Activated B cell treated with CpG ODN at 0.5 μM for 24 hours (primary cell): ENCODE results near the gene OR5B2. TPM values are rescaled to one million over a fixed set of nuclear protein-coding genes. Genes with fewer than 3 reads are reported as not detected.
"Not testable (repeated sequence)": the region's sequence is repeated elsewhere in the genome, so short reads cannot be mapped to it uniquely, and the experiment has no call there.

Source experiments
- ATAC-seq: fragments of 200-7000 bp; cut with Tn5 transposase; one replicate; pipeline ENCODE4 v1.10.0; 2021; ENCODE audit warnings: low read depth, mild to moderate bottlenecking, moderate library complexity
- CTCF ChIA-PET: fragments of 350-600 bp; sonication (Branson Sonifier 250); formaldehyde crosslinking; loops from one replicate; lab custom pipeline; 2021; ENCODE audit warnings: antibody characterized with exemption; lab: Charles Lee
- POLR2A ChIA-PET: fragments of 350-600 bp; sonication (Branson Sonifier 250); formaldehyde crosslinking; loops from one replicate; lab custom pipeline; 2021; ENCODE audit warnings: antibody characterized with exemption; lab: Charles Lee
- DNase-seq: peaks from one replicate; pipeline ENCODE4 v3.0.0; 2022
- H3K27ac Mint-ChIP-seq: one replicate; pipeline ENCODE4 v1.8.0; 2020; ENCODE audit warnings: mixed read lengths
- H3K27me3 Mint-ChIP-seq: one replicate; pipeline ENCODE4 v1.8.0; 2021; ENCODE audit warnings: mixed read lengths
- H3K36me3 Mint-ChIP-seq: one replicate; pipeline ENCODE4 v1.8.0; 2021; ENCODE audit warnings: low read depth, mixed read lengths
- H3K4me1 Mint-ChIP-seq: one replicate; pipeline ENCODE4 v1.8.0; 2021; ENCODE audit warnings: mixed read lengths
- H3K4me3 Mint-ChIP-seq: one replicate; pipeline ENCODE4 v1.8.0; 2020; ENCODE audit warnings: mild to moderate bottlenecking, mixed read lengths
- H3K9me3 Mint-ChIP-seq: one replicate; pipeline ENCODE4 v1.8.0; 2020; ENCODE audit warnings: mixed read lengths
- CTCF ChIP-seq: fragments of 200-600 bp; IDR thresholded peaks from one replicate; pipeline ENCODE4 v1.8.0; 2022; ENCODE audit warnings: antibody characterized with exemption, mild to moderate bottlenecking
- intact Hi-C: fragments of 100-400 bp; cut with micrococcal nuclease; formaldehyde crosslinking; loops from one replicate; pipeline ENCODE4 v1.15.1; 2024
- total RNA-seq: library from RNA; stranded (reverse); gene quantifications from 2 replicates; pipeline ENCODE4 v1.2.3, GENCODE V29; 2022

The OR5B2 gene
- total RNA-seq, 1 donor from 2014 or later: not detected

GRCh38 chr11:58433638-58434203 is 5.8 kb upstream of the OR5B2 start:
- no peak for DNase-seq
- POLR2A ChIA-PET: no interaction called here
- no peak for TF ChIP-seq CTCF
- Mint-ChIP-seq H3K4me1 (no peaks in the 10 kb centered on the region), H3K27me3 (peaks cover 11% of the 10 kb centered on the region), H3K4me3 (no peak overlapping the region), H3K9me3 (peaks cover 13% of the 10 kb centered on the region), H3K27ac (no peak overlapping the region), H3K36me3 (no peaks in the 10 kb centered on the region)
- intact Hi-C loops: no loop called here
- CTCF ChIA-PET: no interaction called here
- ATAC-seq: no peak

GRCh38 chr11:58429273-58429672 is 1.4 kb upstream of the OR5B2 start:
- peaks cover 8% of the 10 kb centered on the region for H3K9me3 Mint-ChIP-seq
- intact Hi-C loops: no loop called here
- no peak overlapping the region for H3K4me3 Mint-ChIP-seq
- ATAC-seq (no peak), DNase-seq (no peak)
- CTCF ChIA-PET: no interaction called here
- POLR2A ChIA-PET: no interaction called here
- H3K36me3 Mint-ChIP-seq: no peaks in the 10 kb centered on the region
- no peak overlapping the region for H3K27ac Mint-ChIP-seq
- no peak for TF ChIP-seq CTCF
- no peaks in the 10 kb centered on the region for H3K4me1 Mint-ChIP-seq
- peaks cover 11% of the 10 kb centered on the region for H3K27me3 Mint-ChIP-seq

- ChIA-PET CTCF (no interaction called here), POLR2A (no interaction called here)
- intact Hi-C loops: no loop called here
- Mint-ChIP-seq H3K27me3 (peaks cover 11% of the 10 kb centered on the region), H3K4me3 (no peak within 1 kb of the TSS), H3K4me1 (no peaks in the 10 kb centered on the region), H3K36me3 (peaks cover under 1% of the 10 kb centered on the region), H3K27ac (no peak within 1 kb of the TSS), H3K9me3 (peaks cover 23% of the 10 kb centered on the region)
- ATAC-seq: no peak
- no peak for TF ChIP-seq CTCF
- DNase-seq: no peak
These were observed 21.1 kb downstream of the OR5B2 start, which contains the start of gene OR5B3 for GRCh38 chr11:58406774-58407173. OR5B3 (minus strand) TSS chr11:58406874; CDS start chr11:58403409, 3,465 bp downstream.

GRCh38 chr11:58399622-58400021 is 28.3 kb downstream of the OR5B2 start:
- POLR2A ChIA-PET, H3K36me3 Mint-ChIP-seq, H3K4me3 Mint-ChIP-seq, intact Hi-C loops, H3K27ac Mint-ChIP-seq, CTCF ChIA-PET, DNase-seq, H3K4me1 Mint-ChIP-seq, H3K9me3 Mint-ChIP-seq, ATAC-seq: not testable (repeated sequence)
- peaks cover 13% of the 10 kb centered on the region for H3K27me3 Mint-ChIP-seq

- Mint-ChIP-seq H3K36me3 (no peaks in the 10 kb centered on the region), H3K27ac (no peak overlapping the region), H3K4me3 (no peak overlapping the region), H3K9me3 (peaks cover 9% of the 10 kb centered on the region), H3K4me1 (no peaks in the 10 kb centered on the region), H3K27me3 (peaks cover 4% of the 10 kb centered on the region)
- TF ChIP-seq CTCF: no peak
- ATAC-seq (no peak), DNase-seq (no peak)
- intact Hi-C loops: no loop called here
- CTCF ChIA-PET: no interaction called here
- POLR2A ChIA-PET: no interaction called here
These were observed 32.3 kb downstream of the OR5B2 start for GRCh38 chr11:58395581-58395980.

GRCh38 chr11:58394195-58394594 is 33.7 kb downstream of the OR5B2 start:
- Mint-ChIP-seq H3K4me3 (no peak overlapping the region), H3K27ac (no peak overlapping the region), H3K27me3 (peaks cover 6% of the 10 kb centered on the region), H3K4me1 (no peaks in the 10 kb centered on the region), H3K36me3 (no peaks in the 10 kb centered on the region), H3K9me3 (peaks cover 9% of the 10 kb centered on the region)
- DNase-seq (no peak), ATAC-seq (no peak)
- intact Hi-C loops: no loop called here
- CTCF ChIA-PET: no interaction called here
- POLR2A ChIA-PET: no interaction called here
- TF ChIP-seq CTCF: no peak
